Kidney capillary endothelial cell (primary cell): ENCODE data around the gene SUV39H2.
"Not testable (repeated sequence)": the region's sequence is repeated elsewhere in the genome, so short reads cannot be mapped to it uniquely, and the experiment has no call there.

Source experiments
- DNase-seq: peaks from one replicate; pipeline ENCODE4 v3.0.0-alpha.2; 2018; ENCODE audit warnings: low spot score

SUV39H2 gene

DNA sequence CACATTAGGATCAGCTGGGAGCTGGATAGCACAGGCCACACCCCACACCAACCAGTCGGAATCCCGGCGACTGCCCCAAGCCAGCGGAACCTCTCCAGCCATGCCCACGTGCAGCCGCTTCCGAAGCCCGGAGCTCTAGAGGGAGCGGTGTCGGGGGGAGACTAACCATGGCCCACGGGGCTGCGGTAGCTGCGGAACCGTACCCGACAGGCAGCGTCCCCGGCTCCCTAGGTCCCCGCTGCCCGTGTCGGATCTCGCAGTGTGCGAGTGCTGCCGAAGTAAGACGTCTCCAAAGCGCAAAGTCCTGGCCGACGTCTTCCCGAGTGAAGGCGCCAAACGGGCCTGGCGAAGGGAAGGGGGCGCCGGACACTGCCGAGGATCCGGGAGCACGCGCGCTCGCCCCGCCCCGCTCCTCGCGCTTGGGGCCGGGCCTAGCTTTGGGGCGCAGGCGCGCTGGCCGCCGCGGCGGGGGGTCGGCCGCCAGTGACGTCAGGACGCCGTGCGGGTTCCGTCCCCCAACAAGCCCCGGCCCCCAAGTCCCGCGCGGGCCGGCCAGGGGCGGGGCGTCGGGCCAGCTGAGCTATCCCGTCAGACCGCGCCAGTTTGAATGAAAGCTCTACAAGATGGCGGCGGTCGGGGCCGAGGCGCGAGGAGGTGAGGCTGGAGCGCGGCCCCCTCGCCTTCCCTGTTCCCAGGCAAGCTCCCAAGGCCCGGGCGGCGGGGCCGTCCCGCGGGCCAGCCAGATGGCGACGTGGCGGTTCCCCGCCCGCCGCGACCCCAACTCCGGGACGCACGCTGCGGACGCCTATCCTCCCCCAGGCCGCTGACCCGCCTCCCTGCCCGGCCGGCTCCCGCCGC is at the start of gene SUV39H2:
SUV39H2 (plus strand) TSS at position 601 of the 858 bp plus-strand sequence; CDS start at position 624, 23 bp downstream.
- peak; percentile 92 for DNase-seq

GRCh38 chr10:14833106-14833505 is 45.6 kb upstream of the SUV39H2 start:
- DNase-seq, result no peak

- no peak for DNase-seq
Measured at GRCh38 chr10:14836208-14836607, 42.5 kb upstream of the SUV39H2 start.

- peak; percentile 23 for DNase-seq
Measured at GRCh38 chr10:14837003-14837756, 41.5 kb upstream of the SUV39H2 start.

- DNase-seq, result peak; percentile 98
Measured at GRCh38 chr10:14837757-14838581, 40.7 kb upstream of the SUV39H2 start, which contains the start of the genes CDNF, HSPA14 and MSANTD7. Gene CDNF, minus strand, starts transcription at chr10:14838037. Its CDS starts 91 bp downstream, at chr10:14837946. Gene HSPA14, plus strand, starts transcription at chr10:14838306. Its CDS starts 97 bp downstream, at chr10:14838403. Gene MSANTD7, plus strand, starts transcription at chr10:14838306. Its CDS starts 3,979 bp downstream, at chr10:14842285.

DNA sequence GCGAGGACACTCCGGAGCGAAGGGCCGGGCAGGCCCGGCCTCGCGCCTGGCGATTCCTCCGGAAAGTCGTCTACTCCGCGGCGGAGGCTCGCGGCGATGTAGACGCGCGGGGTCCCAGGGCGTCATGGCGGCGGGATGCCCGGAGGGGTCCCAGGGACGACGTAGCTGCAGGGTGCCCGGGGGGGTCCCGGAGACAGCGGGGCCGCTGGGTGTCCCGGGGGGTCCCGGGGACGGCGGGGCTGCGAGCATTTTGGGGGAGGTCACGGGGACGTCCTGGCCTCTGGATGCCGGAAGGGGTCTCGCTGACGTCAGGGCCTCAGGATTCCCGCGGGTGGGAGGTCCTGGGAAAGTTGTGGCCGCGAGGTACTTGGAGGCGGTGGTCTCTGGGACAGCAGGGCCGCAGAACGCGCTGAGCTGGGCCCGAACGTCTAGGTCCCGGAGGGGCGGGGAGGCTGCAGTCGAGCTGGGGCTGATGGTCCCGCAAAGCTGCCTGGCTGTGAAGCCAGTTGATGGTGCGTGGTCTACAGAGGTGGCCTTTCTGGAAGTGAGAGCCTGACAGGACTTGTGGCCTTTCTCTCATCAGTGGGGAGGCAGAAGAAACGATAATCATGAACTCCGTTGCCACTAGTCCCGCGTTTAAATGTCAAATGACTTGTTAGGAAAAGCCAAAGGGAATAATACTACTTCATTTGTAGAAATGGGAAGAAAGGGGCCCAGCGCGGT is 39.9 kb upstream of the SUV39H2 start:
- DNase-seq, result no peak

DNA sequence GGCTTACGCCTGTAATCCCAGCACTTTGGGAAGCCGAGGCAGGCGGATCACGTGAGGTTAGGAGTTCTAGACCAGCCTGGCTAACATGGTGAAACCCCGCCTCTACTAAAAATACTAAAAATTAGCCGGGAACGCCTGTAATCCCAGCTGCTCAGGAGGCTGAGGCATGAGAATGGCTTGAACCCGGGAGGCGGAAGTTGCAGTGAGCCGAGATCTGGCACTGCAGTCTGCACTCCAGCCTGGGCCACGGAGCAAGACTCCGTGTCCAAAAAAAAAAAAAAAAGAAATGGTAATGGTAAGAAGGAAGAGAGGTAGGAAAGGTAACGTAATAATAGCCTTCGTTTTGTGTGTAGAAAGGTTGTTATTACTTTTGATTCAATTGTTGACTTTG is 39.4 kb upstream of the SUV39H2 start:
- no peak for DNase-seq

DNA sequence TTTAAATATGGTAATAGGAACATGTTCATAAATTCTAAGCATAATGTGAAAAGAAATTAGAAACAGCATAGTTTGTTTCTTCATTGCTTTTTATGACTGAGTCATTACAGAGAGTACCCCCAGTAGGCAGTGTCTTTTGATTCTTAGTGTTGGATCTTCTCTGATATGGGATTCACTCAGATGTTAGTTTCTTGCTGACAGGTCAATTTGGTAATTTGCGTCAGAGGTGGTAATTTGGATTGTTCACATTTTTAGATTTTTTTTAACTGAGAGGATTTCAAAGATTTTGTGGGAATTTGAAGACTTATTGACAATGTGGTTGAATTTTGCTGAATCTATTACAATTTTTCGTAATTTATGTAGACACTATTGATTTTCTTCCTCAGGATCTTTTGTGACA is 38.5 kb upstream of the SUV39H2 start:
- DNase-seq, result no peak

DNA sequence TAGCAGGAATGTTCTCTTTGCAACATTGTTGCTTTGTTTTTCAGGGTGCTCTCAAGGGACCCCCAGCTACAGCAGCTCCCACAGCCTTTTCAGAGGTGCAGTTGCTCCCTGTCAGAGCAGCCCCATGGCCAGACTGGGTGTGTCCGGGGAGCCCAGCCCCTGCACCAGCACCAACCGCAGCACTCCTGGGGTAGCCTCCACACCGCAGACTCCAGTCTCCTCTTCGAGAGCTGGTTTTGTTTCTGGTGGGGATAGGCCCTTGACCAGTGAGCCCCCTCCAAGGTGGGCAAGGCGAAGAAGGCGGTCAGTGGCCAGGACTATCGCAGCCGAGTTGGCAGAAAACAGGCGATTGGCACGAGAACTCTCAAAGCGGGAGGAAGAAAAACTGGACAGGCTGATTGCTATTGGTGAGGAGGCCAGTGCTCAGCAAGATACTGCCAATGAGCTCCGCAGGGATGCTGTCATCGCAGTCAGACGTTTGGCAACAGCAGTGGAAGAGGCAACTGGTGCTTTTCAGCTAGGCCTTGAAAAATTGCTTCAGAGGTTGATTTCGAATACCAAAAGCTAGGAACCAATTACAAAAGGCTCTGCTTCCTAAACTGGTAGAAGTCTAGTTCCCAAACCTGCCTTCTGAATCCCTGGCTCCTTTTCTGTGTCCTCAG is 35.2 kb upstream of the SUV39H2 start:
- DNase-seq, result no peak

DNA sequence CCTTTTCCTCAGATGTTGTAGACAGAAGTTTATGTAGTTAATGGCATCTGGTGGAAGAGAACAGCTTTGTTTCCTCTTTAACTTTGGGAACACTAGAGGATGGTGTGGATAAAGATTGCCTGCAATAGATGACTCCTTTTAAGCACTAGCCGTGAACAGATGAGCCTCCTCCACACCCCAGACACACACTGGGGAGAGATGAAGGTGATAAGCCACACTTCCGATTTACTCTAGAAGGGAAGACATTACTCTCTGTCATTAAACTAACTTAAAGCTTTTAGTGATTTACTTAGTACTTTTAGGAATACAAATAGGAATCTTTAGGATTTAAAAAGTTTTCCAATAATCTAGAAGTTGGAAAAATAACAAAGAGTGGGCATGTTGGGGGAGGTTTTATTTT is 33.7 kb upstream of the SUV39H2 start:
- DNase-seq, result no peak

- no peak for DNase-seq
Measured at GRCh38 chr10:14852236-14852635, 26.4 kb upstream of the SUV39H2 start.

DNA sequence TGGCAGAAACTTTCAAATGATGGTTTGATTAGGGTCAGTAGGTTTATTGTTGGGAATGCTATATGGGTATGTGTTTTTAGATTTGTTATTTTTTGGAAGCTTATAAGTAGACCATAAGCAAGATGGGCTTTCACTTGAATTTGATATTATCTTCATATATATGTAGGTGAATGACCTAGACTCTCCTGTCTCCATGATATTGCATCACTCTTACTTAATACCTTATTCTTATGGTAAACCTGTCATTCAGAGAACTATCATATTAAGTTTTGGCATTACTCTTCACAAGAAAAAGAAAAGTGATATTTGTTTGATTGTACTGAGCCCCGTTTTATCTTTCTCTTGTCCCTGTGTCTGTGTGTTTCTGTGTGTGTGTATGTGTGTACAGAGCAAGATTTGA is 23.2 kb upstream of the SUV39H2 start:
- no peak for DNase-seq

- no peak for DNase-seq
Measured at GRCh38 chr10:14858338-14858960, 20.2 kb upstream of the SUV39H2 start.

GRCh38 chr10:14859043-14859442 is 19.6 kb upstream of the SUV39H2 start:
- no peak for DNase-seq

DNA sequence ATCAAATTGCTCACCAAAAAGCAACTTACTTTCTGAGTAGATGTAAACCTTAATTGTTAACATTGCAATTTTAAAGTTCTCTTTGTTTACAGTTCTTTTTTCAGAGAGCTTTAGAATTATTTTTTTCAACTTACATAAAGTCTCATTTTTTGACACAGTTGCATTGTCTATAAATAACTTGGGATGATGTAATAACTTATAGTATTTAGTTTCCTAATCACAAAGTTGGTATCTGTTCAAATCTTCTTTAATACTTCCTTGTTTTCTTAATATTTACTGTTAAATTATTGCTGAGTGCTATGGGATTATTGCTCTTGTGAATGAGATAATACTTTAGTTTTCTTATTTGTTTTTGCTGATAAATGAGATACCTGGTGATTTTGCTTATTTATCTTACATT is 18.9 kb upstream of the SUV39H2 start:
- DNase-seq, result no peak

GRCh38 chr10:14860791-14861190 is 17.9 kb upstream of the SUV39H2 start:
- DNase-seq, result no peak

- DNase-seq, result not testable (repeated sequence)
Measured at GRCh38 chr10:14864466-14864865, 14.2 kb upstream of the SUV39H2 start.

DNA sequence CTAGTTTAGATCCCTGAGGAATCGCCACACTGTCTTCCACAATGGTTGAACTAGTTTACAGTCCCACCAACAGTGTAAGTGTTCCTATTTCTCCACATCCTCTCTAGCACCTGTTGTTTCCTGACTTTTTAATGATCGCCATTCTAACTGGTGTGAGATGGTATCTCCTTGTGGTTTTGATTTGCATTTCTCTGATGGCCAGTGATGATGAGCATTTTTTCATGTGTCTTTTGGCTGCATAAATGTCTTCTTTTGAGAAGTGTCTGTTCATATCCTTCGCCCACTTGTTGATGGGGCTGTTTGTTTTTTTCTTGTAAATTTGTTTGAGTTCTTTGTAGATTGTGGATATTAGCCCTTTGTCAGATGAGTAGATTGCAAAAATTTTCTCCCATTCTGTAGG is 13.8 kb upstream of the SUV39H2 start:
- DNase-seq, result not testable (repeated sequence)

DNA sequence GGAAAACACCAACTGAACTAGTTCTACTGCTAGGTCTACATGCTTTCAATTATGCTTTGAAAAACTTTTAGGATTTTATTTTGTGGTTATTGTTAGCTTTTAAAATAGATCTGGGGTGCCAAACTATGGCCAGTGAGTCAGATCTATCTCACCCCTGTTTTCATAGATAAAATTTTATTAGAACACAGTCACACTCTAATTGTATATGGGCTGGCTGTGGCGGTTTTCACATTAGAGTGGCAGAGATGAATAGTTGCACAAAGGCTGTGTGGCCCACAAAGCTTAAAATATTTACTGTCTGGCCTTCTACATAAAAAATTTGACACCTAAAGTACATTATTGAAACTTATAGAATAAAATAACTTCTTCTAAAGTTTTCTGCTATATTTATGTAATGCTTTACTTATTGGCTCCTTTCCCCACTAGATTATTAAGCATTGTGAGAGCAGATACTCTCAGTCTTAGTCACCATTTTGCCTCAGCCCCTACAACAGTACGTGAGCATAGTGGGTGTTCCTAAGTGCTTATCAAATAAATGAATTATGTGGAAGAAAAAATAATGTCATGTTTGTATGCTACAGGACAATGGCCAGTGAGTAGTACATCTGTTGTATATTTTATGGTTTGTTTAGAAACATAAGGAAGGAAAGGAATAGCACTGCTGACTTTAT is 5.4 kb upstream of the SUV39H2 start:
- peak; percentile 11 for DNase-seq

DNA sequence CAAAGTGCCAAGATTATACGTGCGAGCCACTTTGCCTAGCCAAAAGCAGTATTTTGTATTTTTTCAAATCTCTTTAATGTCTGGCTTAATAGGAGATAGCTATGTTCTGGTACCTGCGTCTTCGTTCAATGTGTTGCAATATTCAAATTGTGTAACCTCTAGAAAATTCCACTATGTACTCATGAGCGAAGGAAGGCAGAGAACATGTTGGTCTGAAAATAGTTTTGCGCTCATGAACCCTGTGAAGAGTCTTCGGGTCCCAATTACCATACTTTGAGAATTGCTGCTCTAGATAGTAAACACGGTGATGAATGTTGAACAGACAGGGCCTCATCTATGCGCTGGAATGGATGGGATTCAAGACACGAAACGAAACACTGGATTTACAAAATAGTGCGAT is 2.7 kb upstream of the SUV39H2 start:
- DNase-seq, result no peak
